OCI-LY3 (cell line): ENCODE data around the gene ING4.

ENCODE experiments used
- CTCF ChIP-seq: fragments of 200-600, 300-600 bp; sonication (generic); IDR thresholded peaks from 2 replicates; pipeline ENCODE4 v1.5.1; 2014; ENCODE audit warnings: antibody characterized with exemption, low read length, low read depth
- EZH2phosphoT487 ChIP-seq: fragments of 200-600 bp; shearing (Covaris generic); IDR thresholded peaks from 2 replicates; pipeline ENCODE4 v1.6.1; 2018; ENCODE audit warnings: antibody characterized with exemption, mixed run types, low read depth

- no peak for TF ChIP-seq CTCF
- no peak for TF ChIP-seq EZH2phosphoT487
These were observed 38.3 kb upstream of the ING4 start for GRCh38 chr12:6701078-6701768.
